Endothelial cell (in vitro differentiated cells): Measurements from ENCODE around the gene LILRA6. TPM values are rescaled to one million over a fixed set of nuclear protein-coding genes. Genes with fewer than 3 reads are reported as not detected.
"Not testable (repeated sequence)": the region's sequence is repeated elsewhere in the genome, so short reads cannot be mapped to it uniquely, and the experiment has no call there.

Experiments
- DNase-seq: peaks from one replicate; pipeline ENCODE4 v3.0.0; 2021; ENCODE audit warnings: low spot score
- H3K27ac Mint-ChIP-seq: one replicate; pipeline ENCODE4 v1.8.0; 2021; ENCODE audit warnings: mixed read lengths, inconsistent platforms; ENCODE audit not compliant: unreplicated experiment
- H3K27me3 Mint-ChIP-seq: one replicate; pipeline ENCODE4 v1.8.0; 2021; ENCODE audit warnings: mild to moderate bottlenecking, moderate library complexity, mixed read lengths, inconsistent platforms; ENCODE audit not compliant: unreplicated experiment
- H3K36me3 Mint-ChIP-seq: one replicate; pipeline ENCODE4 v1.8.0; 2021; ENCODE audit warnings: mild to moderate bottlenecking, low read depth, mixed read lengths, inconsistent platforms; ENCODE audit not compliant: unreplicated experiment
- H3K4me1 Mint-ChIP-seq: one replicate; pipeline ENCODE4 v1.8.0; 2021; ENCODE audit warnings: mild to moderate bottlenecking, mixed read lengths, inconsistent platforms; ENCODE audit not compliant: unreplicated experiment
- H3K4me3 Mint-ChIP-seq: one replicate; pipeline ENCODE4 v1.8.0; 2021; ENCODE audit warnings: mild to moderate bottlenecking, mixed read lengths, inconsistent platforms; ENCODE audit not compliant: unreplicated experiment
- H3K9me3 Mint-ChIP-seq: one replicate; pipeline ENCODE4 v1.8.0; 2021; ENCODE audit warnings: mixed read lengths, inconsistent platforms; ENCODE audit not compliant: unreplicated experiment
- total RNA-seq: library from RNA; stranded (reverse); fragmentation: NEBNext Ultra II Directional; extraction: Animal tissue kit (Norgen Biotek cat#: 25700); gene quantifications from one replicate; pipeline ENCODE4 v1.2.1, GENCODE V29; 2021; ENCODE audit not compliant: unreplicated experiment
- TF ChIP-seq, protein P1 (sequence below): fragments of 200-600 bp; sonication (generic); IDR thresholded peaks from one replicate; pipeline ENCODE4 v1.5.0; 2021; ENCODE audit warnings: antibody characterized with exemption; ENCODE audit not compliant: unreplicated experiment

The LILRA6 gene
- total RNA-seq, 1 donor from 2014 or later, result not detected

DNA sequence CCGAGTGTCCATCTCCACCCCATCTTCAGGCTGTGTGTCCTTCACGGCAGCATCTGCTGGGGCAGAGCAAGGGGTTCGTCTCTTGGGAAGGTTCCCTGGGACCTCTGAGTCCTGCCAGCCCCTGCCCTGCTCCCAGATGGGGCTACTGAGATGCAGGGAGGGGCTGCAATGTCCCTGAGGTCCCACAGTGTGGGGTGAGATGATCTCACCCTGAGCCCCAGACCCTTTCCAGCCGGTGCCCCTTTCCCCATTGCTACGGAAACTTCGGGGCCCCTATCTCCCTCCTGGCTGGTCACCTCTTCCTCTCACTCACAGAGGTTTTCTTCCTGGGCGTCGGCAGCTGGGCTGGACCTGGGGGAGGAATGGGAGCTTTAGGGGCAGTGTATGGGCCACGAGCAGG lies 33.4 kb upstream of the LILRA6 start:
- Mint-ChIP-seq H3K4me3 (no peak overlapping the region), H3K4me1 (no peaks in the 10 kb centered on the region), H3K36me3 (no peaks in the 10 kb centered on the region), H3K9me3 (no peaks in the 10 kb centered on the region), H3K27me3 (peaks cover 2% of the 10 kb centered on the region), H3K27ac (no peak overlapping the region)
- DNase-seq, result no peak
- TF ChIP-seq, protein P1, sequence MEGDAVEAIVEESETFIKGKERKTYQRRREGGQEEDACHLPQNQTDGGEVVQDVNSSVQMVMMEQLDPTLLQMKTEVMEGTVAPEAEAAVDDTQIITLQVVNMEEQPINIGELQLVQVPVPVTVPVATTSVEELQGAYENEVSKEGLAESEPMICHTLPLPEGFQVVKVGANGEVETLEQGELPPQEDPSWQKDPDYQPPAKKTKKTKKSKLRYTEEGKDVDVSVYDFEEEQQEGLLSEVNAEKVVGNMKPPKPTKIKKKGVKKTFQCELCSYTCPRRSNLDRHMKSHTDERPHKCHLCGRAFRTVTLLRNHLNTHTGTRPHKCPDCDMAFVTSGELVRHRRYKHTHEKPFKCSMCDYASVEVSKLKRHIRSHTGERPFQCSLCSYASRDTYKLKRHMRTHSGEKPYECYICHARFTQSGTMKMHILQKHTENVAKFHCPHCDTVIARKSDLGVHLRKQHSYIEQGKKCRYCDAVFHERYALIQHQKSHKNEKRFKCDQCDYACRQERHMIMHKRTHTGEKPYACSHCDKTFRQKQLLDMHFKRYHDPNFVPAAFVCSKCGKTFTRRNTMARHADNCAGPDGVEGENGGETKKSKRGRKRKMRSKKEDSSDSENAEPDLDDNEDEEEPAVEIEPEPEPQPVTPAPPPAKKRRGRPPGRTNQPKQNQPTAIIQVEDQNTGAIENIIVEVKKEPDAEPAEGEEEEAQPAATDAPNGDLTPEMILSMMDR, result no peak

DNA sequence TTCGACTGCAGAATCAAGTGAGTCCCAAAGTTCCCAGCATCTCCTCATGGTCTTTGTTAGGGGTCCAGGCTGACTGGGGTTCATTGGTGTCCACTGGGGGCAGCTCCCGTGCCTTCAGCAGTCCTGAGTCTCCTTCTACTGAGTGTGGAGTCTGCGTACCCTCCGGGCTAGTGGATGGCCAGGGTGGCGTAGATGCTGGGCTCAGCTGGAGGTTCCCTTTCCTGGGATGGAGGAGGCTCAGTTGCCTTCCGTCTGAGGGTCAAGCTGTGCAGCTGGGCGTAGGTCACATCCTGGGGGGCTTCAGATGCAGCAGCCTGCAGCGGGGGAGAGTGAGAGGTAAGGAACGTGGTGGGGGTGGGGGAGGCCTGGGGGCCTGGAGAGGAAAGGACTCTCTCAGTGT lies 31.9 kb upstream of the LILRA6 start:
- not testable (repeated sequence) for H3K4me3 Mint-ChIP-seq, H3K27ac Mint-ChIP-seq

DNA sequence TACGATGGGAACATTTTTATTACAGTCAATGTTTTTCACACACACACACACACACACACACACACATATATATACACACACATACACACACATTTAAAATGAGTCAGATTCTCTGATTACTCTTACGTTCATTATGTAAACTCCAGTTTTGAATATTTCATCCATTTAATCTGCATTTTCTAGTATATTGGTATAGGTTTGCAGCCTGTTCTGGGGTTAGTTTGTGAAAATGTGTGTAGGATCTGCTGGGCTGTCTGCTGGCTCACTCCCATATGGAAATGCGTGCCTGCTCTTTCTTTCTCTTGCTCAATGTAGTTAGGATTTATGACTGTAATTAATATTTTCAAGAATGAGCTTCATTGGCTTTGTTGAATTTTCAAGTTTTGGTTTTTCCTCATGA lies 31.2 kb upstream of the LILRA6 start:
- DNase-seq, result no peak
- no peak overlapping the region for H3K27ac Mint-ChIP-seq
- H3K27me3 Mint-ChIP-seq, result peaks cover 3% of the 10 kb centered on the region
- H3K4me3 Mint-ChIP-seq, result no peak overlapping the region
- no peaks in the 10 kb centered on the region for H3K36me3 Mint-ChIP-seq
- H3K4me1 Mint-ChIP-seq, result no peaks in the 10 kb centered on the region
- H3K9me3 Mint-ChIP-seq, result no peaks in the 10 kb centered on the region
- TF ChIP-seq, protein P1, result no peak

More for the DNA sequence above, 31.9 kb upstream of the LILRA6 start:
- H3K4me1 Mint-ChIP-seq, H3K9me3 Mint-ChIP-seq, H3K36me3 Mint-ChIP-seq, H3K27me3 Mint-ChIP-seq, DNase-seq: not testable (repeated sequence)

DNA sequence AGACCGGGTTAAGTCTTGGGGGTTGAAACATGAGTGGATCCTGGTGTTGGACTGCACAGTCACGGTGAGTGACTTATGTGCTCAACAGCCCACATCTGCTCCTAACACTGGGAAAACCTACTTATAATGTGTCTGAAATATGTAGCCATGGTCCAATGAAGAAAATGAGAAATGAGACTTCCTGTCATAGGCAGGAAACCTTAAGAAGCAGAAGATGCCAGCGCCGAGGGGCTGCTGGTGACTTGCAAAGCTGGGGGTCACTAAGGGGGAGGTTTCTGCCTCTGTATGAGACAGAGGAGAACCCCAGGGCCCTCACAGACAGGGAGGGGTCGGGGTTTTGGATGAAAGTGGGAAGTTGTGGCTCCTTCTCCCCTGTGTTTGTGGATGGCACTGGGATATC lies 29.6 kb upstream of the LILRA6 start:
- not testable (repeated sequence) for DNase-seq, H3K27ac Mint-ChIP-seq, H3K4me3 Mint-ChIP-seq, H3K4me1 Mint-ChIP-seq, H3K27me3 Mint-ChIP-seq, H3K36me3 Mint-ChIP-seq, H3K9me3 Mint-ChIP-seq

DNA sequence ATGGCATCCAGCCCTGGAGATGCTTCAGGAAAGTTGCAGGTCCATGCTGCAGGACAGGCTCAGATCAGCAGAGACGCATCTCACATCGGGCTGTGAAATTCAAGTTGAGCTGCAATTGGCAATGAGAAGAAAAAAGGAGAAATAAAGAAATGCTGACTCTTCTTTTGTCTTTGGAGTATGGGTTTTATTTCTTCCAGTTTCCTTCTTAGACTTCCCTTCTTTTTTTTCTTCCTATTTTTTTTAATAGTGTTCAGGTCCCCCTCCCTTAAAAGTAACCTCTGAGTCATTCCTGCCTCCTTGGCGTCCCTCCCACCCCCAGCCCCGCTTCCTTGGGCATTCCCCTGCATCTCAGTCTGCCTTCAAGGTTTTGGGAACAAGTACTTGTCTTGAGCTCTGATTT lies 29.0 kb upstream of the LILRA6 start:
- H3K27ac Mint-ChIP-seq, H3K27me3 Mint-ChIP-seq, H3K9me3 Mint-ChIP-seq, H3K4me3 Mint-ChIP-seq, H3K36me3 Mint-ChIP-seq, DNase-seq, H3K4me1 Mint-ChIP-seq: not testable (repeated sequence)

DNA sequence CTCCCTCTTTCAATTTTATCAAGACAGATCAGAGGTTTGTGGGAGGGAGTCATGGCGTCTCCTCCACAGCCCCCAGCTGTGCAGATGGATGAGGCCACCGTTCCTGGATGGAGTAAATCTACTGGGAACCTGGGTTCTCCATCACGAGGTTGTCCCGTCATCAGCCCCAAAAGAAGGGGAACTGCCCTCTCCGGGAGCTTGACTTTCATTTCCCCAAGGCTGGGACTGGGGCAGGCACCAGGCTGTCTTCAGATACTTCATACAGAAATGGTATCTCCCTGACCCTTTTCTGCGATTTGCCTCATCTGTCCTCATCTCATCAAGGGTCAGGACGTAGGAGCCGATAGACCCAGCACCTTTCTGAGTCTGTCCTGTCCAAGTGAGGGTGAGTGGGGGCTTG lies 28.5 kb upstream of the LILRA6 start:
- no peaks in the 10 kb centered on the region for H3K9me3 Mint-ChIP-seq
- H3K27ac Mint-ChIP-seq, result no peak overlapping the region
- TF ChIP-seq, protein P1, result no peak
- H3K4me3 Mint-ChIP-seq, result no peak overlapping the region
- H3K4me1 Mint-ChIP-seq, result no peaks in the 10 kb centered on the region
- peaks cover 3% of the 10 kb centered on the region for H3K27me3 Mint-ChIP-seq
- DNase-seq, result no peak
- H3K36me3 Mint-ChIP-seq, result no peaks in the 10 kb centered on the region

DNA sequence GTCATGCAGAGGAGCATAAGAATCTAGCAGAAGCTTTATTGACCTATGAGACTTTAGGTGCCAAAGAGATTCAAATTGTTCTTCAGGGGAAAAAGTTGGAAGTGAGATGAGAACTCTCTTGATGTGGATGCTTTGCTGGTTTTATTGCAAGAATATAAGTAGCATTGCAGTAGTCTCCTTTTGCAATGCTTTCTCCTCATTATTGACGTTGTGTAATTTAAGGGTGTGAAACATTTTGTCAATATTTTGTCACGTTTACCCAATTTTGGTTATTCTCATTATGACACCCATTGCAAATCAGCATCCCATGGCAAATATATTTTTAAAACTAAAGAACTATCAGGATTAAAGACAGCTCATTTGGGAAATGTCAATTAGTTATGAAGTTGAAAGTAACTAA lies 26.3 kb upstream of the LILRA6 start:
- no peak for DNase-seq
- TF ChIP-seq, protein P1, result no peak
- Mint-ChIP-seq H3K27me3 (peaks cover 3% of the 10 kb centered on the region), H3K36me3 (no peaks in the 10 kb centered on the region), H3K9me3 (no peaks in the 10 kb centered on the region), H3K4me3 (no peak overlapping the region), H3K4me1 (no peaks in the 10 kb centered on the region), H3K27ac (no peak overlapping the region)
